ENCODE results near the gene SELENOT.
"Not testable (repeated sequence)": the region's sequence is repeated elsewhere in the genome, so short reads cannot be mapped to it uniquely, and the experiment has no call there.

SELENOT gene

GRCh38 chr3:150609988-150610387 lies 6.9 kb downstream of the SELENOT start:
- no peak for DNase-seq

- DNase-seq: no peak
Observed at GRCh38 chr3:150610785-150611184, 7.7 kb downstream of the SELENOT start.

- no peak for DNase-seq
Observed at GRCh38 chr3:150611666-150612065, 8.5 kb downstream of the SELENOT start.

- DNase-seq: no peak
Observed at GRCh38 chr3:150612494-150612893, 9.4 kb downstream of the SELENOT start.

GRCh38 chr3:150613034-150613433 lies 9.9 kb downstream of the SELENOT start:
- DNase-seq: no peak

- no peak for DNase-seq
Observed at GRCh38 chr3:150613709-150614480, 10.8 kb downstream of the SELENOT start.

GRCh38 chr3:150620002-150620689 lies 17.0 kb downstream of the SELENOT start:
- DNase-seq: no peak

- not testable (repeated sequence) for DNase-seq
Observed at GRCh38 chr3:150622955-150623354, 19.8 kb downstream of the SELENOT start.

GRCh38 chr3:150623945-150624344 lies 20.8 kb downstream of the SELENOT start:
- DNase-seq: no peak

GRCh38 chr3:150626148-150626930 lies 23.2 kb downstream of the SELENOT start:
- no peak for DNase-seq

- no peak for DNase-seq
Observed at GRCh38 chr3:150627557-150627956, 24.4 kb downstream of the SELENOT start.

GRCh38 chr3:150631515-150632221 lies 28.5 kb downstream of the SELENOT start:
- DNase-seq: no peak

GRCh38 chr3:150635076-150635475 lies 32.0 kb downstream of the SELENOT start:
- no peak for DNase-seq

GRCh38 chr3:150635526-150635925 lies 32.4 kb downstream of the SELENOT start:
- no peak for DNase-seq

- DNase-seq: no peak
Observed at GRCh38 chr3:150636258-150636657, 33.1 kb downstream of the SELENOT start.

GRCh38 chr3:150639262-150639661 lies 36.1 kb downstream of the SELENOT start:
- no peak for DNase-seq

GRCh38 chr3:150640256-150640655 lies 37.1 kb downstream of the SELENOT start:
- no peak for DNase-seq

GRCh38 chr3:150653110-150653561 lies 50.0 kb downstream of the SELENOT start:
- DNase-seq: no peak

GRCh38 chr3:150656316-150656715 lies 53.2 kb downstream of the SELENOT start:
- no peak for DNase-seq

- DNase-seq: no peak
Observed at GRCh38 chr3:150662410-150663200, 59.5 kb downstream of the SELENOT start.

GRCh38 chr3:150663461-150663860 lies 60.3 kb downstream of the SELENOT start:
- no peak for DNase-seq

- no peak for DNase-seq
Observed at GRCh38 chr3:150666167-150666566, 63.0 kb downstream of the SELENOT start.

Data from activated CD4-positive, alpha-beta T cell treated with anti-CD3 and anti-CD28 coated beads, Interleukin-2, amount 50 U/mL, for 1 hour (primary cell).